ENCODE measurements around the gene AHNAK2.
"Not testable (repeated sequence)": the region's sequence is repeated elsewhere in the genome, so short reads cannot be mapped to it uniquely, and the experiment has no call there.

AHNAK2 gene

DNA sequence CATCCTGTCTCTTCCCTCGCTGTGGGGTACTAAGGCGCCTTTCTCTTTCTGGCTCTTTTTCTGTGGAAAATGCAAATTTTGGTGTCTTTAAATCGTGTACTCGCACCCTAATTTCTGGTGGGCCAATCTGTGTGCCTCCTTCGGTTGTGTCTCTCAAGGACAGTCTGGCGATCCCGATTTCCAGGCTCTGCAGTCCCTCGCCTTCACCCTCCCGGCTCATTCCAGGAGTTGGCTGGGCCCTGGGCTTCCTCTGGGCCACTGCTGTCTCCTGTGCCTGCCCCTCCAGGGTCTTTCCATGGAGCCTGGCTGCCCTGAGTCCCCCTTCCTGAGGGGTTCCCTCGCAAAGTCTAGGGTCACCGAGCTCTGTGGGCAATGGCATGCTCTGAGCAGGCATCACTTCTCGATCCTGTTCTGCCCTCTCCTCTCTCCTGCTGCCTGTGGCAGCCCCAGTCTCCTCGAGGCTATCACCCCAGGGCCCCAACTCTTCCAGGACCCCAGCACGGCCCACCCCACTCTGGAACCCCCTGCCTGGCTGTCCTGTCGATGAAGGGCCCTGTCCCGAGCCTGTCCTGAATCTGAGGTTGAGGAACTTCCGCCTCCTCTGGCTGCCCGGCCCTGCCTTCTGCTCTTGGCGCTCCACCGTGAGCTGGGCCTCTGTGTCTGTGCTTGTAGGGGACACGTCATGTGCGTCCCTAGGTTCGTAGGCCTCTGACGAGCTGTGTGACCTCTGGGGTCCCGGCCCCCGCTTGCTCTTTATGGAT lies 24.1 kb downstream of the AHNAK2 start:
- DNase-seq (ENCODE audit: low spot score): no peak

DNA sequence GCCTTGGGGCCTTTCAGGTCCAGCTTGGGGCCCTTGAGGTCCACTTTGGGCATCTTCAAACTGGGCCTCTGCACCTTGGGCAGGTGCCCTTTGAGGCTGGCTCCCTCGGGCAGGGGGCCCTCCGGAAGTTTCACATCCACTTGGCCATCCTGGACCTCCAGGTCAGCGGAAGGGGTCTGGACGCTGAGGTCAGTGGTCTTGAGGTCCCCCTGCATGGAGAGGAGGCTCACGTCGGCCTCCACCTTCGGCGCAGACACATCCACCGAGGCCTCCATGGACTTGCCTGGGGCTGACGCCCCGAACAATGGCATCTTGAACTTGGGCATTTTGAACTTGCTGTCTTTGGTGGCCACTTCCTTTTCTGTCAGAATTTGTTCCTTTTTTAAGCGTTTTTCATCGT lies 25.1 kb downstream of the AHNAK2 start:
- DNase-seq (ENCODE audit: low spot score): no peak

DNA sequence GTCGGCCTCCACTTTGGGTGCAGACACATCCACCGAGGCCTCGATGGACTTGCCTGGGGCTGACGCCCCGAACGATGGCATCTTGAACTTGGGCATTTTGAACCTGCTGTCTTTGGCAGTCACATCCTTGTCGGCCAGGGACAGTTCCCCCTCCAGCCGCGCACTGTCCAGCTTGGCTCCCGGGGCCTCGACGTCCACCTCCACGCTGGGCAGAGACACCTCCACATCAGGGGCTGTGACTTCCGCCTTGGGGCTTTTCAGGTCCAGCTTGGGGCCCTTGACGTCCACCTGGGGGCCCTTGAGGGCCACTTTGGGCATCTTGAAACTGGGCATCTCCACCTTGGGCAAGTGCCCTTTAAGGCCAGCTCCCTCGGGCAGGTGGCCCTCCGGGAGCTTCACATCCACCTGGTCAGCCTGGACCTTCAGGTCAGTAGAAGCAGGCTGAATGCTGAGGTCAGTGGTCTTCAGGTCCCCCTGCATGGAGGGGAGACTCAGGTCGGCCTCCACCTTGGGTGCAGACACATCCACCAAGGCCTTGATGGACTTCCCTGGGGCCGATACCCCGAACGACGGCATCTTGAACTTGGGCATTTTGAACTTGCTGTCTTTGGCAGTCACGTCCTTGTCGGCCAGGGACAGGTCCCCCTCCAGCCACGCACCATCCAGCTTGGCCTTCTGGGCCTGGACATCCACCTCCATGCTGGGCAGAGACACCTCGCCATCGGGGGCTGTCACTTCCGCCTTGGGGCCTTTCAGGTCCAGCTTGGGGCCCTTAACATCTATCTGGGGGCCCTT lies 26.1 kb downstream of the AHNAK2 start:
- not testable (repeated sequence) for DNase-seq (ENCODE audit: low spot score)

- not testable (repeated sequence) for DNase-seq (ENCODE audit: low spot score)
Observed at GRCh38 chr14:104950701-104951100, 27.5 kb downstream of the AHNAK2 start.

GRCh38 chr14:104950021-104950420 lies 28.2 kb downstream of the AHNAK2 start:
- DNase-seq (ENCODE audit: low spot score): no peak

- not testable (repeated sequence) for DNase-seq (ENCODE audit: low spot score)
Observed at GRCh38 chr14:104949406-104949955, 28.7 kb downstream of the AHNAK2 start.

- no peak for DNase-seq (ENCODE audit: low spot score)
Observed at GRCh38 chr14:104948736-104949031, 29.5 kb downstream of the AHNAK2 start.

DNA sequence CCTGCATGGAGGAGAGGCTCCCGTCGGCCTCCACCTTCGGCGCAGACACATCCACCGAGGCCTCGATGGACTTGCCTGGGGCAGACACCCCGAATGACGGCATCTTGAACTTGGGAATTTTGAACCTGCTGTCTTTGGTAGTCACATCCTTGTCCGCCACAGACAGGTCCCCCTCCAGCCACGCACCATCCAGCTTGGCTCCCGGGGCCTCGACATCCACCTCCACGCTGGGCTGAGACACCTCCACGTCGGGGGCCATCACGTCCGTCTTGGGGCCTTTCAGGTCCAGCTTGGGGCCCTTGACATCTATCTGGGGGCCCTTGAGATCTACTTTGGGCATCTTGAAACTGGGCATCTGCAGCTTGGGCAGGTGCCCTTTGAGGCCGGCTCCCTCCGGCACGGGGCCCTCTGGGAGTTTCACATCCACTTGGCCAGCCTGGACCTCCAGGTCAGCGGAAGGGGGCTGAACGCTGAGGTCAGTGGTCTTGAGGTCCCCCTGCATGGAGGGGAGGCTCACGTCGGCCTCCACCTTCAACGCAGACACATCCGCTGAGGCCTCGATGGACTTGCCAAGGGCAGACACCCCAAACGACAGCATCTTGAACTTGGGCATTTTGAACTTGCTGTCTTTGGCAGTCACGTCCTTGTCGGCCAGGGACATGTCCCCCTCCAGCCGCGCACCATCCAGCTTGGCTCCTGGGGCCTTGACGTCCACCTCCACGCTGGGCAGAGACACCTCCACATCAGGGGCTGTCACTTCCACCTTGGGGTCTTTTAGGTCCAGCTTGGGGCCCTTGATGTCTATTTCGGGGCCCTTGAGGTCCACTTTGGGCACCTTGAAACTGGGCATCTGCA lies 30.1 kb downstream of the AHNAK2 start:
- DNase-seq (ENCODE audit: low spot score): not testable (repeated sequence)

GRCh38 chr14:104947201-104947600 lies 31.0 kb downstream of the AHNAK2 start:
- DNase-seq (ENCODE audit: low spot score): not testable (repeated sequence)

- not testable (repeated sequence) for DNase-seq (ENCODE audit: low spot score)
Observed at GRCh38 chr14:104945986-104946965, 31.9 kb downstream of the AHNAK2 start.

DNA sequence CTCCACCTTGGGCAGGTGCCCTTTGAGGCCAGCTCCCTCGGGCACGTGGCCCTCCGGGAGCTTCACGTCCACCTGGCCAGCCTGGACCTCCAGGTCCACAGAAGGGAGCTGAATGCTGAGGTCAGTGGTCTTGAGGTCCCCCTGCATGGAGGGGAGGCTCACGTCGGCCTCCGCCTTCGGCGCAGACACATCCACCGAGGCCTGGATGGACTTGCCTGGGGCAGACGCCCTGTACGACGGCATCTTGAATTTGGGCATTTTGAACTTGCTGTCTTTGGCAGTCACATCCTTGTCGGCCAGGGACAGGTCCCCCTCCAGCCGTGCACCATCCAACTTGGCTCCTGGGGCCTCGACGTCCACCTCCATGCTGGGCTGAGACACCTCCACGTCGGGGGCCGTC lies 32.9 kb downstream of the AHNAK2 start:
- DNase-seq (ENCODE audit: low spot score): not testable (repeated sequence)

DNA sequence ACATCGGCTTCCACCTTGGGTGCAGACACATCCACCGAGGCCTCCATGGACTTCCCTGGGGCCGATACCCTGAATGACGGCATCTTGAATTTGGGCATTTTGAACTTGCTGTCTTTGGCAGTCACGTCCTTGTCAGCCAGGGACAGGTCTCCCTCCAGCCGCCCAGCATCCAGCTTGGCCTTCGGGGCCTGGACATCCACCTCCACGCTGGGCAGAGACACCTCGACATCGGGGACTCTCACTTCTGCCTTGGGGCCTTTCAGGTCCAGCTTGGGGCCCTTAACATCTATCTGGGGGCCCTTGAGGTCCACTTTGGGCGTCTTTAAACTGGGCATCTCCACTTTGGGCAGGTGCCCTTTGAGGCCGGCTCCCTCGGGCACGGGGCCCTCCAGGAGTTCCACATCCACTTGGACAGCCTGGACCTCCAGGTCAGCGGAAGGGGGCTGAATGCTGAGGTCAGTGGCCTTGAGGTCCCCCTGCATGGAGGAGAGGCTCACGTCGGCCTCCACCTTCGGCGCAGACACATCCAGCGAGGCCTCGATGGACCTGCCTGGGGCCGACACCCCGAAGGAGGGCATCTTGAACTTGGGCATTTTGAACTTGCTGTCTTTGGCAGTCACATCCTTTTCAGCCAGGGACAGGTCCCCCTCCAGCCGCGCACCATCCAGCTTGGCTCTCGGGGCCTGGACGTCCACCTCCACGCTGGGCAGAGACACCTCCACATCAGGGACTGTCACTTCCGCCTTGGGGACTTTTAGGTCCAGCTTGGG lies 33.6 kb downstream of the AHNAK2 start:
- DNase-seq (ENCODE audit: low spot score): not testable (repeated sequence)

- not testable (repeated sequence) for DNase-seq (ENCODE audit: low spot score)
Observed at GRCh38 chr14:104944016-104944308, 34.2 kb downstream of the AHNAK2 start.

DNA sequence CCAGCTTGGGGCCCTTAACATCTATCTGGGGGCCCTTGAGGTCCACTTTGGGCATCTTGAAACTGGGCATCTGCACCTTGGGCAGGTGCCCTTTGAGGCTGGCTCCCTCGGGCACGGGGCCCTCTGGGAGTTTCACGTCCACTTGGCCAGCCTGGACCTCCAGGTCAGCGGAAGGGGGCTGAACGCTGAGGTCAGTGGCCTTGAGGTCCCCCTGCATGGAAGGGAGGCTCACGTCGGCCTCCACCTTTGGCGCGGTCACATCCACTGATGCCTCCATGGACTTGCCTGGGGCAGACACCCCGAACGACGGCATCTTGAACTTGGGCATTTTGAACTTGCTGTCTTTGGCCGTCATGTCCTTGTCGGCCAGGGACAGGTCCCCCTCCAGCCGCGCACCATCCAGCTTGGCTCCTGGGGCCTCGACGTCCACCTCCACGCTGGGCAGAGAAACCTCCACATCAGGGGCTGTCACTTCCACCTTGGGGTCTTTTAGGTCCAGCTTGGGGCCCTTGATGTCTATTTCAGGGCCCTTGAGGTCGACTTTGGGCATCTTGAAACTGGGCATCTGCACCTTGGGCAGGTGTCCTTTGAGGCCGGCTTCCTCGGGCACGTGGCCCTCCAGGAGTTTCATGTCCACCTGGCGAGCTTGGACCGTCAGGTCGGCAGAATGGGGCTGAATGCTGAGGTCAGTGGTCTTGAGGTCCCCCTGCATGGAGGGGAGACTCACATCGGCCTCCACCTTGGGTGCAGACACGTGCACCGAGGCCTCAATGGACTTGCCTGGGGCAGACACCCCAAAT lies 34.8 kb downstream of the AHNAK2 start:
- not testable (repeated sequence) for DNase-seq (ENCODE audit: low spot score)

- DNase-seq (ENCODE audit: low spot score): no peak
Observed at GRCh38 chr14:104942586-104942985, 35.6 kb downstream of the AHNAK2 start.

GRCh38 chr14:104941508-104942365 lies 36.4 kb downstream of the AHNAK2 start:
- DNase-seq (ENCODE audit: low spot score): no peak

- no peak for DNase-seq (ENCODE audit: low spot score)
Observed at GRCh38 chr14:104940526-104941150, 37.5 kb downstream of the AHNAK2 start.
